Measurements from ENCODE around the gene DDI2. TPM values are rescaled to one million over a fixed set of nuclear protein-coding genes. Genes with fewer than 3 reads are reported as not detected.

Gene DDI2
- total RNA-seq, 1 donor from 2014 or later = 22.5 TPM

GRCh38 chr1:15621975-15622374, 4.7 kb downstream of the DDI2 start:
- Histone ChIP-seq H3K4me3 (no peak overlapping the region), H3K9me3 (replicated peaks) (no peaks in the 10 kb centered on the region), H3K4me1 (peaks cover 94% of the 10 kb centered on the region), H3K36me3 (peaks cover 5% of the 10 kb centered on the region), H3K27me3 (ENCODE audit: low read depth) (no peaks in the 10 kb centered on the region), H3K27ac (replicated peaks) (peak overlapping the region; percentile 97)
- intact Hi-C loops (cut with micrococcal nuclease) = no loop called here
- DNase-seq = no peak
- TF ChIP-seq CTCF (IDR thresholded peaks at IDR 0.05; ENCODE audit: borderline replicate concordance) = no peak

DNA sequence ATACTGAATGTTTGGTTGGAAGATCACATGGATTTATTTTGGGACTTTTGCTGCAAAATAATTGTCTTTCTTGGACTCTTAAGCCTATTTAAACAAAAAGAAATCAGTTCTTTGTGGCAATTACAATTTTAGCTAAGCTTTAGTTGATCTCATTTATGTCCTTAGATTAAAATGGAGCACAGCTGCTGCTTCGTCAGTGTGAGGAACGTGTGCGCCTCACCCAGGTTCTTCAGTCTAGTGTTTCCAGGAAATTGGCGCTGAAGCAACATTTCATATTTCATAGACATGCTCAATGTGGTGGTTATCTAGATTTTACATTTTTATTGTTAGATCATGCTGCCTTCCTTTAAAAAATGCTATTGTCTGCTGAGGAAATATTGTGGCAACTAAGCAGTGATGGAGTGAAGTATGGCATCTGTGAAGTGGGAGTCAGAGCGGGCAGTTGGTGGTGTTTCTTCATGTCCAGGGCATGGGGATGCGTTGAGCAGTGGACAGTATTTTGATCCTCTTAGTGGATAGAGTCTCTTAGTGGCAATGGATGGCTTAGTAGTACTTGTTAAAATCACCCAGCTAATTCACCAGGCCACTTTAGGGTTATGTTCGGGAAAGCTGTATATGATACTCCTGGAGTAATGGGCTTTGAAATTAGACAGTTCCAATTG, 5.6 kb downstream of the DDI2 start:
- Histone ChIP-seq H3K27me3 (ENCODE audit: low read depth) (no peaks in the 10 kb centered on the region), H3K4me1 (peaks cover 98% of the 10 kb centered on the region), H3K9me3 (replicated peaks) (no peaks in the 10 kb centered on the region), H3K27ac (replicated peaks) (peak overlapping the region; percentile 97), H3K4me3 (no peak overlapping the region), H3K36me3 (peaks cover 11% of the 10 kb centered on the region)
- intact Hi-C loops (cut with micrococcal nuclease) = no loop called here
- no peak for DNase-seq
- TF ChIP-seq CTCF (IDR thresholded peaks at IDR 0.05; ENCODE audit: borderline replicate concordance) = no peak

DNA sequence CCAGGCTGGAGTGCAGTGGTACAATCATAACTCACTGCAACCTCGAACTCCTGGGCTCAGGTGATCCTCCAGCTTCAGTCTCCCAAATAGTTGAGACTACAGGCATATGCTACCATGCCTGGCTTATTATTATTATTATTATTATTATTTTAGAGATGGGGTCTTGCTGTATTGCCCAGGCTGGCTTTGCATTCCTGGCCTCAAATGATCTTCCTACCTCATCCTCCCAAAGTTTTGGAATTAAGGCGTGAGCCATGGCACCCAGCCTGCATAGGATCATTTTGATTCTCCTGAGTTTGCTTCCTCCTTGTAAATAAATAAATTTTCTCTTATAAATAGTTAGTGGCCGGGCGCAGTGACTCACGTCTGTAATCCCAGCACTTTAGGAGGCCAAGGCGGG, 6.2 kb downstream of the DDI2 start:
- Histone ChIP-seq H3K4me3 (no peak overlapping the region), H3K4me1 (peaks cover 98% of the 10 kb centered on the region), H3K27ac (replicated peaks) (no peak overlapping the region), H3K27me3 (ENCODE audit: low read depth) (no peaks in the 10 kb centered on the region), H3K36me3 (peaks cover 12% of the 10 kb centered on the region), H3K9me3 (replicated peaks) (no peaks in the 10 kb centered on the region)
- intact Hi-C loops (cut with micrococcal nuclease) = no loop called here
- no peak for TF ChIP-seq CTCF (IDR thresholded peaks at IDR 0.05; ENCODE audit: borderline replicate concordance)
- DNase-seq = no peak

DNA sequence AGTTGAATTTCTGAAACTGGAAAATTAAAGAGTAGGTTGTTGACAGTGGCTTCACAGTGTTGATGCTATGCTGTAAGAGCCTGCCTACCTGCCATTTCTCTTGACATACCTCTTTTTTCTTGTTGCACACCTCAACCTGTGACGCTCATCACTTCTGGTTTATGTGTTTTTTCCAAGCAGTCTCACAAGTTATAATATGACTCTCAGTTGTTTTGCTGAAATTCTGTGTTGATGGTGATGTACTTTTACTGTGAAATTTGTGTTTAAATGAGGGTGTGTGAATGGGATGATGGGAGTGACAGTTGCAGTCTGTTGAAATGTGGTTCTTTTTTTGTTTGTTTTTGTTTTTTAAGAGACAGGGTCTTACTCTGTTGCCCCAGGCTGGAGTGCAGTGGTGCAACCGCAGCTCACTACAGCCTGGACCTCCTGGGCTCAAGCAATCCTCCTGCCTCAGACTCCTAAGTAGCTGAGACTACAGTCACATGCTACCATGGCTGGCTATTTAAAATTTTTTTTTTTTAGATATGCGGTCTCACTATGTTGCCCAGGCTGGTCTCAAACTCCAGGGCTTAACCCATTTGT, 7.0 kb downstream of the DDI2 start:
- no peak for DNase-seq
- no peak for TF ChIP-seq CTCF (IDR thresholded peaks at IDR 0.05; ENCODE audit: borderline replicate concordance)
- H3K27me3 ChIP-seq (ENCODE audit: low read depth) = no peaks in the 10 kb centered on the region
- H3K9me3 ChIP-seq (replicated peaks) = no peaks in the 10 kb centered on the region
- intact Hi-C loops (cut with micrococcal nuclease) = no loop called here
- H3K4me3 ChIP-seq = no peak overlapping the region
- no peak overlapping the region for H3K27ac ChIP-seq (replicated peaks)
- peaks cover 20% of the 10 kb centered on the region for H3K36me3 ChIP-seq
- H3K4me1 ChIP-seq = peaks cover 95% of the 10 kb centered on the region

DNA sequence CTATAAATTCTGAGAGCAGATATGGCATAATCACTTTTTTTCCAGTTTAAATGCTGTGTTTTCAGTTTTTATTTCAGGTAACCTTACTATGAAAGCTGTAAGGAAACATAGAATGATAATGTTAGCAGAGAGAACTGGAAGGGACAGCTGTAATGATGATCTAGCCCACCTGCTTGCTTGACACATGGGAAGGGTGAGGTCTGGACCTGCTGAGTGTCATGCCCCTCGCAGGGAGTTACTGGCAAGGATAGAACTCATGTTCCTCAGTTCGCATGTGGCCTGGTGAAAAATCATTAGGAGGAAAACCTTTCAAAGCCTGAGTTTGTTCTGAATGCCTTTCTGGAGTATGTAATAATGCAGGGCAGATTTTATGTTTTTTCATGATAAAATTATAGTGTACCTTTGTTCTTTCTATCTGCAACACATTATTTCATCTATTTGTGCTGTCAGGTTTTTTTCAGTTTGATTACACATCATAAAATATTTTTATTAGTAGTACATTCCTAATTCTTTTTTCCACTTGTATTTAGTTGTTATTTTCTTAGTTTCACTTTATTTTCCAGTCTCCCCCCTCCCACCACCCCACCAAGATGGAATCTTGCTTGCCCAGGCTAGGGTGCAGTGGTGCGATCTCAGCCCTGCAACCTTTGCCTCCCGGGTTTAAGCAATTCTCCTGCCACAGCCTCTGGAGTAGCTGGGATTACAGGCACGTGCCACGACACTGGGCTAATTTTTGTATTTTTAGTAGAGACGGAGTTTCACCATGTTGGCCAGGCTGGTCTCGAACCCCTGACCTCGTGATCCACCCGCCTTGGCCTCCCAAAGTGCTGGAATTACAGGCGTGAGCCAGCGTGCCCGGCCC, 8.0 kb downstream of the DDI2 start:
- Histone ChIP-seq H3K27me3 (ENCODE audit: low read depth) (no peaks in the 10 kb centered on the region), H3K27ac (replicated peaks) (no peak overlapping the region), H3K4me1 (peaks cover 91% of the 10 kb centered on the region), H3K9me3 (replicated peaks) (no peaks in the 10 kb centered on the region), H3K36me3 (peaks cover 29% of the 10 kb centered on the region), H3K4me3 (no peak overlapping the region)
- intact Hi-C loops (cut with micrococcal nuclease) = no loop called here
- DNase-seq = no peak
- no peak for TF ChIP-seq CTCF (IDR thresholded peaks at IDR 0.05; ENCODE audit: borderline replicate concordance)
